Skin of body (tissue), 2 donors: ENCODE results near the gene FSTL4. TPM values are rescaled to one million over a fixed set of nuclear protein-coding genes. Genes with fewer than 3 reads are reported as not detected.

Experiments
- DNase-seq: peaks from one replicate; lab custom pipeline; 2025; lab: John Stamatoyannopoulos, UW
- total RNA-seq: library from RNA; depleted of rRNA; stranded (reverse); fragments of >200 nt; gene quantifications from one replicate; pipeline ENCODE4 v1.2.3, GENCODE V29; 2014

Gene FSTL4
- total RNA-seq, 1 donor from 2014 or later: 0.69 TPM

GRCh38 chr5:133611357-133612248 is 738 bp downstream of the FSTL4 start:
- DNase-seq: no peak

GRCh38 chr5:133610489-133611356 is 1.6 kb downstream of the FSTL4 start:
- no peak for DNase-seq

GRCh38 chr5:133607451-133607850 is 4.9 kb downstream of the FSTL4 start:
- DNase-seq: no peak

- no peak for DNase-seq
Observed at GRCh38 chr5:133606835-133607234, 5.5 kb downstream of the FSTL4 start.

GRCh38 chr5:133605323-133605722 is 7.0 kb downstream of the FSTL4 start:
- DNase-seq: peak; percentile 11

GRCh38 chr5:133603711-133604110 is 8.6 kb downstream of the FSTL4 start:
- DNase-seq: no peak

- no peak for DNase-seq
Observed at GRCh38 chr5:133602835-133603380, 9.4 kb downstream of the FSTL4 start.

- no peak for DNase-seq
Observed at GRCh38 chr5:133599600-133599999, 12.7 kb downstream of the FSTL4 start.

- no peak for DNase-seq
Observed at GRCh38 chr5:133599044-133599443, 13.3 kb downstream of the FSTL4 start.

GRCh38 chr5:133596049-133596448 is 16.3 kb downstream of the FSTL4 start:
- no peak for DNase-seq

GRCh38 chr5:133595465-133595864 is 16.9 kb downstream of the FSTL4 start:
- DNase-seq: no peak

- no peak for DNase-seq
Observed at GRCh38 chr5:133589286-133589685, 23.1 kb downstream of the FSTL4 start.

GRCh38 chr5:133582971-133583370 is 29.4 kb downstream of the FSTL4 start:
- no peak for DNase-seq

- no peak for DNase-seq
Observed at GRCh38 chr5:133581918-133582317, 30.4 kb downstream of the FSTL4 start.

- DNase-seq: no peak
Observed at GRCh38 chr5:133581348-133581747, 31.0 kb downstream of the FSTL4 start.

GRCh38 chr5:133580618-133581017 is 31.7 kb downstream of the FSTL4 start:
- DNase-seq: no peak

- no peak for DNase-seq
Observed at GRCh38 chr5:133579766-133580165, 32.6 kb downstream of the FSTL4 start.

GRCh38 chr5:133569347-133569746 is 43.0 kb downstream of the FSTL4 start:
- peak; percentile 46 for DNase-seq

GRCh38 chr5:133565993-133566392 is 46.3 kb downstream of the FSTL4 start:
- DNase-seq: no peak

- DNase-seq: no peak
Observed at GRCh38 chr5:133564921-133565565, 47.3 kb downstream of the FSTL4 start.

GRCh38 chr5:133562554-133562953 is 49.8 kb downstream of the FSTL4 start:
- DNase-seq: no peak

- no peak for DNase-seq
Observed at GRCh38 chr5:133559960-133560359, 52.4 kb downstream of the FSTL4 start.
